NB4 (cell line): ENCODE results near the gene TRIM9.

ENCODE experiments used
- DNase-seq: peaks from one replicate; pipeline ENCODE4 v3.0.0; 2010; ENCODE audit warnings: low read depth
- H3K4me3 ChIP-seq: one replicate; pipeline ENCODE4 v1.5.1; 2011; ENCODE audit warnings: mild to moderate bottlenecking, low read depth, low read length, moderate library complexity
- CTCF ChIP-seq: IDR thresholded peaks from one replicate; pipeline ENCODE4 v1.5.1; 2012; ENCODE audit warnings: low read depth, low read length
- MAX ChIP-seq: IDR thresholded peaks from 2 replicates; pipeline ENCODE4 v1.6.1; 2011; ENCODE audit warnings: low read depth, low read length
- MYC ChIP-seq: IDR thresholded peaks from 2 replicates; pipeline ENCODE4 v1.6.1; 2011; ENCODE audit warnings: low read depth, low read length
- POLR2A ChIP-seq: IDR thresholded peaks from 2 replicates; pipeline ENCODE4 v1.6.1; 2011; ENCODE audit warnings: mild to moderate bottlenecking; ENCODE audit not compliant: insufficient read length; ENCODE audit errors: extremely low read depth

TRIM9 gene

DNA sequence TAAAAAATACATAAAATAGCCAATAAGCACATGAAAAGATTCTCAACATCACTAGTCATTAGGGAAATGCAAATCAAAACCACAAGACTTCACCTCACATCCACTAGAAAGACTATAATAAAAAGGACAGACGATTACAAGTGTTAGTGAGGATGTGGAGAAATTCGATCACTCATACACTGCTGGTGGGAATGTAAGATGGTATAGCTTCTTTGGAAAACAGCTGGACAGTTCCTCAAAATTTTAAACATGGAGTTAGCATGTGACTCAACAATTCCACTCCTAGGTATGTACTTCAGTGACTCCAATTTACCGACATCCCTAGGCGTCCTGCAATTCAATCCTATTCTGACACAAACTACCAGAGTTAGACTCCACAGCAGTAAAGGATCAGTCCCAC, 13.7 kb downstream of the TRIM9 start:
- DNase-seq, result no peak
- no peak for TF ChIP-seq POLR2A
- TF ChIP-seq CTCF, result no peak
- TF ChIP-seq MAX, result no peak
- no peak for TF ChIP-seq MYC
- no peak overlapping the region for H3K4me3 ChIP-seq

DNA sequence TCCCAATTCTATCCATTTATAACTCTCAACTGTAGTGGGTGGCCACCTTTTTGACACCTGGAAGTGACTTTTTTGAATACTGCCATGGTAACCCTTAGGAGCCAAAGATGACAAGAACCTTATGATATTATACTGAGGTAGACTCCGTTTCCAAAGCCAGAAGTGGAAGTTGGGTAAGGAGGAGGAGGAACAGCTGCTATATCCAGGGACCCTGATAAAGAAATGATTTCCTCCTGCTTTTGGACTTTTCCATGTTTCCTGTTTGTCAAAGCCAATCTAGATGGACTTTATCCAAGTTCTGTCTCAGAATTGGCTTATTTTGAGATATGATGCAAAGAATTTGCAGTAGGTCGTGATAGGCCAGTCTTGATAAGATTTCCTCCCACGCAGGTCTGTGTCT, 14.3 kb downstream of the TRIM9 start:
- no peak for DNase-seq
- TF ChIP-seq POLR2A (no peak), MYC (no peak), MAX (no peak), CTCF (no peak)
- H3K4me3 ChIP-seq, result no peak overlapping the region

DNA sequence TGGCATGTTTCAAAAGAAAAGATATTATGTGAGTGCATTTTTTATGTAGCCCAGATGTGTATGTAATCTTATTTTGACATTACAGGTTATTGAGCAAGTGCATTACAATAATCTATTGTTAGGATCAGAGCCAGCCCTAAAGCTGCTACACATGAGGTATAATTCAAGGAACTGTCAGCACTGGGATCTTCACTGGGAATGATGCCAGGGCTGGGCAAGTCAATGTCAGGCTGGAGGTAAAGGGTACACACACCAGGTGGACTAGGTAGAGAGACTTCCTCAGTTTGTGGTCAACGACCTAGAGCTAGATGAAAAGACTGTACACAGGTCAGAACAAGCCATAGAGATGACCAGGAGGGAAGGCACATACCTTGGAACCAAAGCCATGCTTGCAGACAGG, 15.4 kb downstream of the TRIM9 start:
- no peak for DNase-seq
- TF ChIP-seq CTCF, result no peak
- no peak for TF ChIP-seq MAX
- TF ChIP-seq POLR2A, result no peak
- TF ChIP-seq MYC, result no peak
- no peak overlapping the region for H3K4me3 ChIP-seq

GRCh38 chr14:51079085-51079484, 15.8 kb downstream of the TRIM9 start:
- DNase-seq, result no peak

DNA sequence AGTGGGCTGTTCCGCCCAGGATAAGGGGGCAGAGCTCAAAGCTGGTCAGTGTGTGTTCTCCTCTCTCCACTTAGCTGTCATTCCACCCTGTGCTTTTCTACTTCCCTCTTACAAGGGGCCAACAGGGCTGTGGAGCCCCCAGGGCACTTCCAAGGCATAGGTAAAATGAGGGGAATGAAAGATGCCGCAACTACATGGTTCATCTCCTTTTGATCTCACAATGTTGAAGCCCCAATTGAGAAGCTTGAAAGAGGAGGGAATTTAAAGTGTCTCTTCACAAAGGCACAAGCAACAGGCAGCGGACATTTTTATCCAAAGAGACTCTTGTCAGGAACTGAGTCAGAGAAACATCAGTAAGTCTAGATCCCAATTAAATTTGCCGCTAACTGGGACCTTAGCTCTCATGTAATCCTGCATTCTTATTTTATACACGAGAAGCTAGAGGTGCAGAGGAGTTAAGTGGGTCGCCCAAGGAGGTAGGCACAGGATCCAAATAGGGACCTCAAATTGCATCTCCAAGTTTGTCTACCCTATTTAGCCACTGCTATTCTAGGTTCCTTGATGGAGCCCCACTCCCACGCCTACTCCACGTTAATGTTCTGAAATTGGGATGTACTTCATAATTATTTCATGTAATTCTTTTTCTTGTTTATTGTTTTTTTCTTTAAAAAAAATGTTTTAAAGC, 20.1 kb downstream of the TRIM9 start:
- H3K4me3 ChIP-seq, result no peak overlapping the region
- TF ChIP-seq MAX, result no peak
- TF ChIP-seq POLR2A, result no peak
- TF ChIP-seq CTCF, result no peak
- no peak for TF ChIP-seq MYC
- DNase-seq, result no peak

More at GRCh38 chr14:51079085-51079484, 15.8 kb downstream of the TRIM9 start:
- TF ChIP-seq POLR2A (no peak), CTCF (no peak), MYC (no peak), MAX (no peak)
- H3K4me3 ChIP-seq, result no peak overlapping the region

GRCh38 chr14:51073731-51074130, 21.2 kb downstream of the TRIM9 start:
- no peak for TF ChIP-seq CTCF
- TF ChIP-seq MAX, result no peak
- no peak for TF ChIP-seq POLR2A
- no peak for TF ChIP-seq MYC

More at GRCh38 chr14:51073731-51074130, 21.2 kb downstream of the TRIM9 start:
- H3K4me3 ChIP-seq, result no peak overlapping the region
- no peak for DNase-seq
